DND-41 (cell line): ENCODE measurements around the gene FBRS.
A peak's percentile ranks its signal among the peaks of the same experiment; 100 is the strongest.

Source experiments
- ATAC-seq: fragments of 200-7000 bp; cut with Tn5 transposase; 3 replicates; pipeline ENCODE4 v1.9.1; 2021; ENCODE audit warnings: low read depth; ENCODE audit not compliant: insufficient read depth
- DNase-seq: peaks from one replicate; pipeline ENCODE4 v3.0.0-alpha.2; 2020
- H2AFZ ChIP-seq: 2 replicates; pipeline ENCODE4 v1.6.0; 2012; ENCODE audit warnings: low read depth, low read length
- H3K27ac ChIP-seq: 2 replicates; pipeline ENCODE4 v1.5.1; 2012; ENCODE audit warnings: low read length, inconsistent platforms
- H3K27me3 ChIP-seq: fragments of 200-600 bp; sonication (generic); 2 replicates; pipeline ENCODE4 v1.6.0; 2012; ENCODE audit warnings: low read length, mild to moderate bottlenecking, inconsistent platforms; ENCODE audit not compliant: insufficient read depth, poor library complexity
- H3K36me3 ChIP-seq: 2 replicates; pipeline ENCODE4 v1.5.1; 2012; ENCODE audit warnings: low read length, inconsistent platforms; ENCODE audit not compliant: insufficient read depth
- H3K4me1 ChIP-seq: 2 replicates; pipeline ENCODE4 v1.5.1; 2012; ENCODE audit warnings: mild to moderate bottlenecking, low read length; ENCODE audit not compliant: insufficient read depth
- H3K4me2 ChIP-seq: 2 replicates; pipeline ENCODE4 v1.6.0; 2012; ENCODE audit warnings: mild to moderate bottlenecking, moderate library complexity, low read length, inconsistent platforms; ENCODE audit not compliant: insufficient read depth
- H3K4me3 ChIP-seq, 2 experiments: fragments of 200-600 bp in 1 of 2; shearing (Covaris generic) in 1 of 2; 2 replicates each; pipeline ENCODE4 v1.5.1; 2012 to 2016; ENCODE audit warnings: inconsistent platforms in 2 of 2, low read length in 2 of 2, mild to moderate bottlenecking in 2 of 2, low read depth in 1 of 2, moderate library complexity in 1 of 2
- H3K79me2 ChIP-seq: 2 replicates; pipeline ENCODE4 v1.6.0; 2012; ENCODE audit warnings: low read length, inconsistent platforms; ENCODE audit not compliant: insufficient read depth
- H3K9ac ChIP-seq: 2 replicates; pipeline ENCODE4 v1.6.0; 2012; ENCODE audit warnings: low read depth, mild to moderate bottlenecking, inconsistent platforms, low read length, moderate library complexity
- H3K9me3 ChIP-seq: 2 replicates; pipeline ENCODE4 v1.5.1; 2012; ENCODE audit warnings: low read length, moderate library complexity, mild to moderate bottlenecking, inconsistent platforms; ENCODE audit not compliant: insufficient read depth, severe bottlenecking
- H4K20me1 ChIP-seq: 2 replicates; pipeline ENCODE4 v1.6.0; 2012; ENCODE audit warnings: low read length; ENCODE audit not compliant: insufficient read depth
- CTCF ChIP-seq: IDR thresholded peaks from 2 replicates; pipeline ENCODE4 v1.5.1; 2012; ENCODE audit warnings: borderline replicate concordance, low read length, moderate library complexity, mild to moderate bottlenecking; ENCODE audit not compliant: poor library complexity, severe bottlenecking; ENCODE audit errors: extremely low read depth
- EZH2 ChIP-seq: IDR thresholded peaks from 3 replicates; pipeline ENCODE4 v1.6.1; 2012; ENCODE audit warnings: borderline replicate concordance, low read depth, mild to moderate bottlenecking, moderate library complexity, low read length, inconsistent platforms; ENCODE audit not compliant: severe bottlenecking

FBRS gene

GRCh38 chr16:30657866-30658730, at the start of gene FBRS:
FBRS (plus strand) TSS chr16:30658431; CDS start chr16:30659519, 1,088 bp downstream.
- Histone ChIP-seq H3K27me3 (no peaks in the 10 kb centered on the region), H3K9ac (peak within 1 kb of the TSS; percentile 80), H3K36me3 (peaks cover 70% of the 10 kb centered on the region), H3K4me3 (peak within 1 kb of the TSS; percentile 78 to 82), H3K4me1 (peaks cover 56% of the 10 kb centered on the region), H3K79me2 (peaks cover 42% of the 10 kb centered on the region), H3K9me3 (no peaks in the 10 kb centered on the region), H3K27ac (peak within 1 kb of the TSS; percentile 99), H2AFZ (peak within 1 kb of the TSS; percentile 91), H3K4me2 (peak within 1 kb of the TSS; percentile 87), H4K20me1 (peaks cover 27% of the 10 kb centered on the region)
- ATAC-seq, result peak; percentile 76
- DNase-seq, result peak; percentile 100
- TF ChIP-seq CTCF (peak; percentile 96), EZH2 (no peak)

GRCh38 chr16:30609002-30609925, 49.0 kb upstream of the FBRS start:
- Histone ChIP-seq H3K9ac (peak overlapping the region; percentile 86), H4K20me1 (0 out of 2 replicates have a peak, but pooled peaks cover 1% of the 10 kb centered on the region), H3K9me3 (no peaks in the 10 kb centered on the region), H2AFZ (peak overlapping the region; percentile 77), H3K4me1 (peaks cover 31% of the 10 kb centered on the region), H3K4me3 (peak overlapping the region; percentile 71 to 92), H3K27me3 (no peaks in the 10 kb centered on the region), H3K36me3 (peaks cover 41% of the 10 kb centered on the region), H3K79me2 (peaks cover 39% of the 10 kb centered on the region), H3K27ac (peak overlapping the region; percentile 94), H3K4me2 (peak overlapping the region; percentile 85)
- ATAC-seq (peak; percentile 41), DNase-seq (peak; percentile 52)
- TF ChIP-seq EZH2, result no peak
- TF ChIP-seq CTCF, result no peak

GRCh38 chr16:30609926-30610839, 48.0 kb upstream of the FBRS start, which contains the start of gene ZNF689:
ZNF689 (minus strand) TSS chr16:30610389; CDS start chr16:30610041, 348 bp downstream.
- peak within 1 kb of the TSS; percentile 85 for H3K4me2 ChIP-seq
- H3K9ac ChIP-seq, result peak within 1 kb of the TSS; percentile 86
- ATAC-seq (peak; percentile 92), DNase-seq (peak; percentile 97)
- H4K20me1 ChIP-seq, result no peaks in the 10 kb centered on the region
- H3K79me2 ChIP-seq, result peaks cover 37% of the 10 kb centered on the region
- H3K9me3 ChIP-seq, result no peaks in the 10 kb centered on the region
- H2AFZ ChIP-seq, result peak within 1 kb of the TSS; percentile 83
- H3K27me3 ChIP-seq, result no peaks in the 10 kb centered on the region
- peak within 1 kb of the TSS; percentile 71 to 92 for H3K4me3 ChIP-seq
- TF ChIP-seq EZH2 (no peak), CTCF (peak; percentile 23)
- H3K36me3 ChIP-seq, result peaks cover 32% of the 10 kb centered on the region
- peak within 1 kb of the TSS; percentile 94 for H3K27ac ChIP-seq
- H3K4me1 ChIP-seq, result peaks cover 31% of the 10 kb centered on the region
